ENCODE results near the gene SNTG2.

GRCh38 chr2:1170241-1170640, 219.6 kb downstream of the SNTG2 start:
- no peak for TF ChIP-seq CTCF (IDR thresholded peaks at IDR 0.05)
- TF ChIP-seq ZFX (IDR thresholded peaks at IDR 0.05; ENCODE audit: borderline replicate concordance), result no peak

Data from 22Rv1 (cell line).